OCI-LY1 (cell line): ENCODE measurements around the gene KLHL33.

ENCODE experiments used
- H2AFZ ChIP-seq: fragments of 200-600 bp; sonication (generic), shearing (Covaris generic); 2 replicates; pipeline ENCODE4 v1.6.0; 2014; ENCODE audit warnings: antibody characterized with exemption, mild to moderate bottlenecking, low read length
- H3F3A ChIP-seq: fragments of 200-600 bp; sonication (generic), shearing (Covaris generic); 2 replicates; pipeline ENCODE4 v1.6.0; 2014; ENCODE audit warnings: mild to moderate bottlenecking, antibody characterized with exemption, low read length, moderate library complexity; ENCODE audit not compliant: insufficient read depth
- H3K27ac ChIP-seq: fragments of 200-600 bp; sonication (generic); 2 replicates; pipeline ENCODE4 v1.5.1; 2014; ENCODE audit warnings: low read length, mixed run types, mild to moderate bottlenecking, low read depth; ENCODE audit not compliant: poor library complexity, severe bottlenecking
- H3K27me3 ChIP-seq: fragments of 200-600 bp; sonication (generic); 2 replicates; pipeline ENCODE4 v1.6.0; 2014; ENCODE audit warnings: antibody characterized with exemption, mild to moderate bottlenecking, low read length, moderate library complexity; ENCODE audit not compliant: insufficient read depth
- H3K36me3 ChIP-seq: fragments of 200-600 bp; sonication (generic); 2 replicates; pipeline ENCODE4 v1.6.1; 2014; ENCODE audit warnings: mild to moderate bottlenecking, antibody characterized with exemption, low read length, moderate library complexity, mixed read lengths; ENCODE audit not compliant: insufficient read depth
- H3K4me1 ChIP-seq: fragments of 200-600 bp; sonication (generic); 2 replicates; pipeline ENCODE4 v1.5.1; 2014; ENCODE audit warnings: mild to moderate bottlenecking, low read length, moderate library complexity; ENCODE audit not compliant: insufficient read depth, severe bottlenecking
- H3K4me2 ChIP-seq: fragments of 200-600 bp; sonication (generic), shearing (Covaris generic); 2 replicates; pipeline ENCODE4 v1.6.1; 2014; ENCODE audit warnings: low read length
- H3K4me3 ChIP-seq: fragments of 200-600 bp; sonication (generic); 2 replicates; pipeline ENCODE4 v1.5.1; 2014; ENCODE audit warnings: low read length, low read depth, mild to moderate bottlenecking, mixed read lengths; ENCODE audit not compliant: poor library complexity, severe bottlenecking
- H3K79me2 ChIP-seq: fragments of 200-600 bp; shearing (Covaris generic); 2 replicates; pipeline ENCODE4 v1.6.1; 2016; ENCODE audit warnings: mixed run types, low read length, mixed read lengths; ENCODE audit not compliant: insufficient read depth
- H3K9ac ChIP-seq: fragments of 200-600 bp; sonication (generic), shearing (Covaris generic); 2 replicates; pipeline ENCODE4 v1.6.1; 2014; ENCODE audit warnings: mild to moderate bottlenecking, low read length, mixed read lengths
- H3K9me2 ChIP-seq: fragments of 200-600 bp; sonication (generic), shearing (Covaris generic); 2 replicates; pipeline ENCODE4 v1.6.1; 2014; ENCODE audit warnings: low read depth, mild to moderate bottlenecking, low read length, mixed read lengths
- H3K9me3 ChIP-seq: fragments of 200-600 bp; shearing (Covaris generic); 2 replicates; pipeline ENCODE4 v1.6.1; 2014; ENCODE audit warnings: low read length, mixed read lengths
- H4K20me1 ChIP-seq: fragments of 200-600 bp; sonication (generic), shearing (Covaris generic); 2 replicates; pipeline ENCODE4 v1.6.0; 2016; ENCODE audit warnings: mild to moderate bottlenecking, low read length; ENCODE audit not compliant: insufficient read depth
- EZH2 ChIP-seq: fragments of 200-600 bp; sonication (generic), shearing (Covaris generic); IDR thresholded peaks from 2 replicates; pipeline ENCODE4 v1.8.0; 2017; ENCODE audit warnings: borderline replicate concordance, mixed run types, mild to moderate bottlenecking, antibody characterized with exemption, low read length, moderate library complexity, mixed read lengths
- TF ChIP-seq, protein P1 (sequence below): fragments of 200-600 bp; sonication (generic), shearing (Covaris generic); IDR thresholded peaks from 2 replicates; pipeline ENCODE4 v1.5.1; 2017; ENCODE audit warnings: mild to moderate bottlenecking, antibody characterized with exemption, low read length, moderate library complexity, mixed read lengths

Gene KLHL33

DNA sequence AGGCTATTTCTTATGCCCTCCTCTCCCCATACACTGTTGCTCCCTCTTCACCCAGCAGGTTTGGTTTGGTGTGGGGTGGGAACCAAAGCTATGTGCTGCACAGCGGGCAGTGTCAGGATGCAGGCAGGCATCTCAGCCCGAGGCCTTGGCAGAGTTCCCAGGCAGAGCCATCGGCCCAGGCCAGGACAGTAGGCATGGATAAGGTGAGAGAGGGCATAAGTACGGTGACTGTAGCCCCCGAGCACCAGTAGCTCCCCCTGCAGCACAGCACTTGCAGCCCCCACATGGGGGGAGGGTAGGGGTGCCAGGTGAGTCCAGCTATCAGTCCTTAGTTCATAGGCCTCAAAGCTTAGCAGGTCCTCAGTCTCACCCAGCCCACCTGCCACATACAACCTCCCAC, 7.2 kb downstream of the KLHL33 start:
- Histone ChIP-seq H3K27ac (no peak overlapping the region), H3K9me3 (no peaks in the 10 kb centered on the region), H3K9me2 (no peaks in the 10 kb centered on the region), H3K79me2 (no peaks in the 10 kb centered on the region), H3K9ac (no peak overlapping the region), H3K4me3 (no peak overlapping the region), H3F3A (no peaks in the 10 kb centered on the region), H4K20me1 (no peaks in the 10 kb centered on the region), H3K36me3 (no peaks in the 10 kb centered on the region), H3K4me2 (no peak overlapping the region), H3K4me1 (peaks cover 14% of the 10 kb centered on the region), H2AFZ (no peak overlapping the region), H3K27me3 (no peaks in the 10 kb centered on the region)
- TF ChIP-seq, protein P1, sequence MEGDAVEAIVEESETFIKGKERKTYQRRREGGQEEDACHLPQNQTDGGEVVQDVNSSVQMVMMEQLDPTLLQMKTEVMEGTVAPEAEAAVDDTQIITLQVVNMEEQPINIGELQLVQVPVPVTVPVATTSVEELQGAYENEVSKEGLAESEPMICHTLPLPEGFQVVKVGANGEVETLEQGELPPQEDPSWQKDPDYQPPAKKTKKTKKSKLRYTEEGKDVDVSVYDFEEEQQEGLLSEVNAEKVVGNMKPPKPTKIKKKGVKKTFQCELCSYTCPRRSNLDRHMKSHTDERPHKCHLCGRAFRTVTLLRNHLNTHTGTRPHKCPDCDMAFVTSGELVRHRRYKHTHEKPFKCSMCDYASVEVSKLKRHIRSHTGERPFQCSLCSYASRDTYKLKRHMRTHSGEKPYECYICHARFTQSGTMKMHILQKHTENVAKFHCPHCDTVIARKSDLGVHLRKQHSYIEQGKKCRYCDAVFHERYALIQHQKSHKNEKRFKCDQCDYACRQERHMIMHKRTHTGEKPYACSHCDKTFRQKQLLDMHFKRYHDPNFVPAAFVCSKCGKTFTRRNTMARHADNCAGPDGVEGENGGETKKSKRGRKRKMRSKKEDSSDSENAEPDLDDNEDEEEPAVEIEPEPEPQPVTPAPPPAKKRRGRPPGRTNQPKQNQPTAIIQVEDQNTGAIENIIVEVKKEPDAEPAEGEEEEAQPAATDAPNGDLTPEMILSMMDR = no peak
- TF ChIP-seq EZH2 = no peak

GRCh38 chr14:20428010-20428365, 8.0 kb downstream of the KLHL33 start:
- Histone ChIP-seq H3K79me2 (no peaks in the 10 kb centered on the region), H3K9me3 (no peaks in the 10 kb centered on the region), H3K4me2 (peak overlapping the region; percentile 20; the same call in 1 of the 2 replicates), H3F3A (no peaks in the 10 kb centered on the region), H3K9ac (peak overlapping the region; percentile 24; the same call in 1 of the 2 replicates), H3K36me3 (no peaks in the 10 kb centered on the region), H3K9me2 (no peaks in the 10 kb centered on the region), H3K4me3 (no peak overlapping the region), H3K27me3 (no peaks in the 10 kb centered on the region), H4K20me1 (no peaks in the 10 kb centered on the region), H3K4me1 (peaks cover 14% of the 10 kb centered on the region), H2AFZ (no peak overlapping the region), H3K27ac (no peak overlapping the region)
- no peak for TF ChIP-seq EZH2

DNA sequence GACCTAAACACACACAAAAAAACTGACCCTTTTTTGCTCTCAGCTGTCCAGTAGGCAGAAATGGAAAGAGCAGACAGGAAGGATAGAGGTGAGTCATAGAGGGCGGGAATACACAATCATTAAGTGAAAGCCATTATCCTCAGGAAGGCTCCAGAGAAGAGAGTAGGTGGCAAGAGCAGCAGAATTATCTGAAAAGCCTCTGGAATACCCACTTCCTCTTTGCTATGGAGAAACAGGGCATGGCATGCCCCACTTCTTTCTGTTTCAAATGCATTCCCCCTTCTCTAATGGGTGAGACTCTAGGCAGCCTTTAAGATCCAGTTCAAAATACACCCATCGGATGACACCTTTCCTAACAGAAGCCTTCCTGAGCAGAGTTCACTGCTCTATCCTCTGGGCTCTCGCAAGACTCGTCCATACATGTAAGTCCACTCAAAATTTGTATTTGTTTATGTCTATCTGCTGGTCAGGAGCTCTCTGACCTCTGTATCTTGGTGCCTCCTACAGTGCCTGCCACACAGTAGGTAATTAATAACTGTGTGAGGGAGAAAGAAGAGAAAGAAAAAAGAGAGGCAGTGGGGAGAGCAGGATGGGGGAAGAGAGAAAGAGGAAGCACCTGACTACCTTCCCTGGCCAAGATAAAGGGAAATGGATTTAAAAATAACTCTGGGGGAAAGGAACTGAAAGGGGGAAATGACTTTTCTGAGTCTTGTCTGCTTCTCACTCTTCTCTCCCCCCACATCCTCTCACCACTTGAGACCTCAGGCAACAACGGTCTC, 8.5 kb downstream of the KLHL33 start:
- Histone ChIP-seq H3K9me2 (no peaks in the 10 kb centered on the region), H3K36me3 (no peaks in the 10 kb centered on the region), H3K4me3 (no peak overlapping the region), H3K9me3 (no peaks in the 10 kb centered on the region), H3K4me1 (peaks cover 14% of the 10 kb centered on the region), H2AFZ (no peak overlapping the region), H4K20me1 (no peaks in the 10 kb centered on the region), H3K4me2 (peak overlapping the region; percentile 20; the same call in 1 of the 2 replicates), H3K27me3 (no peaks in the 10 kb centered on the region), H3K27ac (peak overlapping the region; percentile 31), H3K9ac (peak overlapping the region; percentile 24; the same call in 1 of the 2 replicates), H3K79me2 (no peaks in the 10 kb centered on the region), H3F3A (no peaks in the 10 kb centered on the region)
- TF ChIP-seq EZH2 = no peak
- TF ChIP-seq, protein P1 = no peak

DNA sequence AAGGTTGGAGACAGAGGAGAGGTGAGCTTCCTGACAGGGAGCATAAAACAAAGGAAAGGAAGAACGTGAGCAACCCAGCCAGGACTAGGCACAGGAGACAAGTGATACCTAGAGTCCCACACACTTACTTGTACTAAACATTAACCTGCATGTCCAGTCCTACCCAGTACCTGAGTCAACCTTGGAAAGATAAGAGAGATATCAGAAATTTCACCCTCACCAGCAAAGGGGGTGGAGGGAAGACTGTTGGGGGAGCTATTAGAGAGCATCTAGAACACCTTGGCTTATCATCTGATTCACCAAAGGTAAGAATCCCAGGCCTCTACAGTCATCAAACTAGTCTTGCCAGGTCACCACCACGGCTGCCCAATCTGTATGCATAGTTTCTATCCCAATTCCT, 11.1 kb downstream of the KLHL33 start:
- peaks cover 14% of the 10 kb centered on the region for H3K4me1 ChIP-seq
- no peak for TF ChIP-seq EZH2
- TF ChIP-seq, protein P1 = no peak

More for the DNA sequence above, 11.1 kb downstream of the KLHL33 start:
- Histone ChIP-seq H2AFZ (no peak overlapping the region), H3K79me2 (no peaks in the 10 kb centered on the region), H3F3A (no peaks in the 10 kb centered on the region), H3K36me3 (no peaks in the 10 kb centered on the region), H3K9me2 (no peaks in the 10 kb centered on the region), H3K27ac (no peak overlapping the region), H3K9me3 (no peaks in the 10 kb centered on the region), H3K4me3 (no peak overlapping the region), H3K4me2 (no peak overlapping the region), H3K9ac (no peak overlapping the region), H3K27me3 (no peaks in the 10 kb centered on the region), H4K20me1 (no peaks in the 10 kb centered on the region)
